ENCODE measurements around the gene GCNT2.
"Not testable (repeated sequence)": the region's sequence is repeated elsewhere in the genome, so short reads cannot be mapped to it uniquely, and the experiment has no call there.

Gene GCNT2

GRCh38 chr6:10660431-10661191 lies 139.5 kb downstream of the GCNT2 start:
- not testable (repeated sequence) for DNase-seq (ENCODE audit: low spot score)

DNA sequence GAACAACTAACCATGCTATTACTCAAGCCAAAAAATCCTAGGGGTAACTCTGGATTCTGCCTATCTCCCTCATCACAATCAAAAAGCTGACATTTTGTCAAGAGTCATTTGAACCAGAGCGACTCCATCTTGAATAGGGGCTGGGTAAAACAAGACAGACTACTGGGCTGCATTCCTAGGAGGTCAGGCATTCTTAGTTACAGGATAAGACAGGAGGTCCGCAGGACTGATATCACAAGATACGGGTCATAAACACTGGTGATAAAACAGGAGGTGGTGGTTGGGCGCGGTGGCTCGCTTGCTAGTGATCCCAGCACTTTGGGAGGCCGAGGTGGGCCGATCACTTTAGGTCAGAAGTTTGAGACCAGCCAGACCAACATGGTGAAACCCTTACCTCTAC lies 141.1 kb downstream of the GCNT2 start:
- no peak for DNase-seq (ENCODE audit: low spot score)

GRCh38 chr6:10662742-10663141 lies 141.6 kb downstream of the GCNT2 start:
- no peak for DNase-seq (ENCODE audit: low spot score)

DNA sequence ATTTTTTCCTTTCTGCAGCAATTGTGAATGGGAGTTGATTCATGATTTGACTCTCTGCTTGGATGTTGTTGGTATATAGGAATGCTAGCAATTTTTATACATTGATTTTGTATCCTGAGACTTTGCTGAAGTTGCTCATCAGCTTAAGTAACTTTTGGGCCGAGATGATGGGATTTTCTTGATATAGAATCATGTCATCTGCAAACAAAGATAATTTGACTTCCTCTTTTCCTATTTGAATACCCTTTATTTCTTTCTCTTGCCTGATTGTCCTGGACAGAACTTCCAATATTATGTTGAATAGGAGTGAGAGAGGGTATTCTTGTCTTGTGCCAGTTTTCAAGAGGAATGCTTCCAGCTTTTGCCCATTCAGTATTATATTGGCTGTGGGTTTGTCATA lies 144.4 kb downstream of the GCNT2 start:
- DNase-seq (ENCODE audit: low spot score): not testable (repeated sequence)

GRCh38 chr6:10668126-10668917 lies 147.2 kb downstream of the GCNT2 start:
- no peak for DNase-seq (ENCODE audit: low spot score)

DNA sequence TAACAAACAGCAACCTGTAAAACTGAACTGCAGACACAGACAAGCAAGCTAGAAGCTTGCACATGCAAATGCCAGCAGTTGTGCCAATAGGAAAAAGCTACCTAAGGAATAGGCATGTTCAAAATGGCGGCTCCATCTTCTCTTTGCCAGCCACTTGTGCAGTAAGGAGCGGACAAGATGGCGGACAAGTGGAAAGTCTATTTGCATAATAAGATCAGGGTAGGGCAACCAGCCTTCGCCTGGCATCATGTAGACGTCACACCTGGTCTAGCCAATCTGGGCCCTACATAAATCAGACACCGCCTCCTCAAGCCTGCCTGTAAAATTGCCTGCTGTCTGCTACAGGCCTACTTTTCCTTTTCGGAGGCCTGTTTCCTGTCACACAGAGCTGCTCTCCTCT lies 155.3 kb downstream of the GCNT2 start:
- DNase-seq (ENCODE audit: low spot score): no peak

DNA sequence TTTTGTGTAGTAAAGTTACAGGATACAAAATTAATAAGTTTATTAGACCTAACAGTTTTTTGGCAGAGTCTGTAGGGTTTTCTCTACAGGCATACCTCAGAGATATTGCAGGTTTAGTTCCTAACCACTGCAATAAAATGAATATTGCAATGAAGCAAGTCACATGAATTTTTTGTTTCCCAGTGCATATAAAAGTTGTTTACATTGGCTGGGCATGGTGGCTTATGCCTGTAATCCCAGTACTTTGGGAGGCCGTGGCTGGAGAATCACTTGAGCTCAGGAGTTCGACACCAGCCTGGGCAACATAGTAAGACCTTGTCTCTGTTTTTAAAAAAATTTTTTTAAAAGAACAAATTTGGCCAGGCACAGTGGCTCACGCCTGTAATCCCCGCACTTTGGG lies 157.3 kb downstream of the GCNT2 start:
- DNase-seq (ENCODE audit: low spot score): no peak

Measured in ecto neural progenitor cell (in vitro differentiated cells).